ENCODE data around the gene CEP68. TPM values are rescaled to one million over a fixed set of nuclear protein-coding genes. Genes with fewer than 3 reads are reported as not detected.

The CEP68 gene
- total RNA-seq, 1 experiment from 2014 or later: 14.0 TPM

- ChIA-PET POLR2A (interaction anchor here (0.6 to 2.0 kb wide), 4 partner anchors 9 to 149 kb away, joined by 10 to 16 read pairs (median 12); partner anchors contain the start of genes ACTR2 and CEP68), CTCF (interaction anchor here (0.6 to 1.5 kb wide), 2 partner anchors 8 to 31 kb away, joined by 3 read pairs; no protein-coding TSS in a partner anchor)
- BruUV-seq (replicated peaks): no TSS peak
- Mint-ChIP-seq H3K27ac (ENCODE audit: unreplicated experiment) (peak overlapping the region; percentile 97), H3K4me1 (ENCODE audit: low read depth, unreplicated experiment) (peaks cover 18% of the 10 kb centered on the region), H3K4me3 (ENCODE audit: unreplicated experiment) (peak overlapping the region; percentile 93), H3K9me3 (ENCODE audit: unreplicated experiment) (no peaks in the 10 kb centered on the region), H3K27me3 (ENCODE audit: insufficient read depth, unreplicated experiment) (no peaks in the 10 kb centered on the region), H3K36me3 (ENCODE audit: insufficient read depth, unreplicated experiment) (peaks cover 24% of the 10 kb centered on the region)
- no peak for DNase-seq
- no peak for TF ChIP-seq CTCF (IDR thresholded peaks at IDR 0.05; ENCODE audit: insufficient read depth in 1 of 2, low read depth in 1 of 2, low read length in 1 of 2, severe bottlenecking in 1 of 2, unreplicated experiment in 1 of 2)
- no peaks in the 10 kb centered on the region for H3K27me3 ChIP-seq (replicated peaks; ENCODE audit: control insufficient read depth, insufficient read depth, low read length)
- H3K9me3 ChIP-seq: no peaks in the 10 kb centered on the region
- H3K4me3 ChIP-seq (ENCODE audit: low read depth, low read length): peak overlapping the region; percentile 69
- H3K36me3 ChIP-seq (ENCODE audit: control insufficient read depth, insufficient read depth, low read length): no peaks in the 10 kb centered on the region
- peaks cover 47% of the 10 kb centered on the region for H3K4me1 ChIP-seq
- intact Hi-C loops (cut with micrococcal nuclease; ENCODE audit: unreplicated experiment): no loop called here
Observed at GRCh38 chr2:65128297-65129190, 72.3 kb downstream of the CEP68 start.

- no peaks in the 10 kb centered on the region for H3K27me3 Mint-ChIP-seq (ENCODE audit: insufficient read depth, unreplicated experiment)
- BruUV-seq (replicated peaks): no TSS peak
- peak overlapping the region; percentile 93 for H3K4me3 Mint-ChIP-seq (ENCODE audit: unreplicated experiment)
- peak overlapping the region; percentile 69 for H3K4me3 ChIP-seq (ENCODE audit: low read depth, low read length)
- no peak for TF ChIP-seq CTCF (IDR thresholded peaks at IDR 0.05; ENCODE audit: insufficient read depth in 1 of 2, low read depth in 1 of 2, low read length in 1 of 2, severe bottlenecking in 1 of 2, unreplicated experiment in 1 of 2)
- H3K36me3 ChIP-seq (ENCODE audit: control insufficient read depth, insufficient read depth, low read length): no peaks in the 10 kb centered on the region
- POLR2A ChIA-PET: interaction anchor here (0.6 to 2.0 kb wide), 17 partner anchors 10 to 475 kb away, joined by 3 to 83 read pairs (median 6); partner anchors contain the start of genes ACTR2 and CEP68
- no peaks in the 10 kb centered on the region for H3K9me3 ChIP-seq
- H3K36me3 Mint-ChIP-seq (ENCODE audit: insufficient read depth, unreplicated experiment): peaks cover 22% of the 10 kb centered on the region
- intact Hi-C loops (cut with micrococcal nuclease; ENCODE audit: unreplicated experiment): no loop called here
- peaks cover 49% of the 10 kb centered on the region for H3K4me1 ChIP-seq
- peak; percentile 65 to 72 for DNase-seq
- no peaks in the 10 kb centered on the region for H3K9me3 Mint-ChIP-seq (ENCODE audit: unreplicated experiment)
- H3K4me1 Mint-ChIP-seq (ENCODE audit: low read depth, unreplicated experiment): peaks cover 18% of the 10 kb centered on the region
- H3K27ac Mint-ChIP-seq (ENCODE audit: unreplicated experiment): peak overlapping the region; percentile 97
- CTCF ChIA-PET: interaction anchor here (0.6 to 2.4 kb wide), 13 partner anchors 28 to 267 kb away, joined by 3 to 22 read pairs (median 5); partner anchors contain the start of genes ACTR2 and CEP68
- H3K27me3 ChIP-seq (replicated peaks; ENCODE audit: control insufficient read depth, insufficient read depth, low read length): no peaks in the 10 kb centered on the region
Observed at GRCh38 chr2:65129286-65129825, 73.1 kb downstream of the CEP68 start.

All from Caco-2 (cell line).